ENCODE results near the gene TAB2. TPM values are rescaled to one million over a fixed set of nuclear protein-coding genes. Genes with fewer than 3 reads are reported as not detected.

TAB2 gene
- total and polyA plus RNA-seq, 7 donors, result 33.4 to 149 (median 100) TPM

DNA sequence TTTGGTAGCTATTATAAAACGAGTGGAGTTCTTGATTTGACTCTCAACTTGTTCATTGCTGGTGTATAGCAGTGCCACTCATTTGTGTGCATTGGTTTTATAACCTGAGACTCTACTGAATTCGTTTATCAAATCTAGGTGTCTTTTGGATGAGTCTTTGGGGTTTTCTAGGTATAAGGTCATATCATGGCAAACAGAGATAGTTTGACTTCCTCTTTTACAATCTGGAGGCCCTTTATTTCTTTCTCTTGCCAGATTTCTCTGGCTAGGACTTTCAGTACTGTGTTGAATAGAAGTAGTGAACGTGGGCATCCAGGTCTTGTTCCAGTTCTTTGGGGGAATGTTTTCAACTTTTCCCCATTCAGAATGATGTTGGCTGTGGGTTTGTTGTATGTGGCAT lies 121.3 kb downstream of the TAB2 start:
- Histone ChIP-seq H3K27me3 (no peaks in the 10 kb centered on the region), H3K36me3 (no peaks in the 10 kb centered on the region), H3K27ac (no peak overlapping the region), H3K9me3 (no peaks in the 10 kb centered on the region), H3K4me1 (peaks cover 0 to 10% (median 0%) of the 10 kb centered on the region in 4 donors), H3K4me3 (no peak overlapping the region)
- TF ChIP-seq EP300 (IDR thresholded peaks at IDR 0.05), result no peak
- TF ChIP-seq POLR2A (IDR thresholded peaks at IDR 0.05), result no peak
- no peak for TF ChIP-seq CTCF (IDR thresholded peaks at IDR 0.05)
- no peak for TF ChIP-seq POLR2AphosphoS5 (IDR thresholded peaks at IDR 0.05)
- intact Hi-C loops (cut with DNase I), result loop anchor here (10.0 kb wide), 1 partner anchor 864 kb away; no protein-coding TSS in a partner anchor
- no peak for DNase-seq
- WGBS, 2 donors, result 71 to 74% methylated on average over 3 of the region's 3 CpGs

DNA sequence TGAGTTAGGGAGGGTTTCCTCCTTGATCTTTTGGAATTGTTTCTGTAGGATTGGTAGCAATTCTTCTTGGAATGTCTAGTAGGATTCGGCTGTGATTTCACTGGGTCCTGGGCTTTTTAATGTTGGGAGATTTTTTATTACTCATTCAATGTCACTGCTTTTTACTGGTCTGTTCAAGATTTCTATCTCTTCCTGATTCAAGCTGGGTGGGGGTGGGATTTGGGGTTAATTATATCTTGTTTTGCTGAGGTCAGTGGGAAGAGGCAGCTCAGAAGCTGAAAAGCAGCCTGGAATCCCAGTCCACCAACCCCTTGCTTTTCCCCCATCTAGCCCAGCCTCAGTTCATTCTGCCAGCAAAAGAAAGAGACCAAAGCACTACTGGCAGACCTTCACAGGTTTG lies 122.1 kb downstream of the TAB2 start:
- Histone ChIP-seq H3K36me3 (no peaks in the 10 kb centered on the region), H3K9me3 (no peaks in the 10 kb centered on the region), H3K27me3 (no peaks in the 10 kb centered on the region), H3K4me1 (peaks cover 0 to 4% (median 0%) of the 10 kb centered on the region in 4 donors), H3K27ac (no peak overlapping the region), H3K4me3 (no peak overlapping the region)
- no peak for TF ChIP-seq POLR2A (IDR thresholded peaks at IDR 0.05)
- no peak for TF ChIP-seq POLR2AphosphoS5 (IDR thresholded peaks at IDR 0.05)
- no peak for TF ChIP-seq EP300 (IDR thresholded peaks at IDR 0.05)
- TF ChIP-seq CTCF (IDR thresholded peaks at IDR 0.05), result no peak
- WGBS, 2 donors, result 95 to 98% methylated on average over 1 of the region's 1 CpG
- no peak for DNase-seq
- intact Hi-C loops (cut with DNase I), result loop anchor here (10.0 kb wide), 1 partner anchor 865 kb away; no protein-coding TSS in a partner anchor

- Histone ChIP-seq H3K27ac (no peak overlapping the region), H3K4me1 (peaks cover 0 to 4% (median 0%) of the 10 kb centered on the region in 4 donors), H3K27me3 (no peaks in the 10 kb centered on the region), H3K4me3 (no peak overlapping the region), H3K9me3 (no peaks in the 10 kb centered on the region), H3K36me3 (no peaks in the 10 kb centered on the region)
- 81 to 84% methylated on average over 16 of the region's 16 CpGs for WGBS, 2 donors
- intact Hi-C loops (cut with DNase I), result no loop called here
- TF ChIP-seq POLR2A (IDR thresholded peaks at IDR 0.05) (no peak), CTCF (IDR thresholded peaks at IDR 0.05) (no peak), EP300 (IDR thresholded peaks at IDR 0.05) (no peak), POLR2AphosphoS5 (IDR thresholded peaks at IDR 0.05) (no peak)
- no peak for DNase-seq
Observed at GRCh38 chr6:149440735-149441671, 123.5 kb downstream of the TAB2 start.

DNA sequence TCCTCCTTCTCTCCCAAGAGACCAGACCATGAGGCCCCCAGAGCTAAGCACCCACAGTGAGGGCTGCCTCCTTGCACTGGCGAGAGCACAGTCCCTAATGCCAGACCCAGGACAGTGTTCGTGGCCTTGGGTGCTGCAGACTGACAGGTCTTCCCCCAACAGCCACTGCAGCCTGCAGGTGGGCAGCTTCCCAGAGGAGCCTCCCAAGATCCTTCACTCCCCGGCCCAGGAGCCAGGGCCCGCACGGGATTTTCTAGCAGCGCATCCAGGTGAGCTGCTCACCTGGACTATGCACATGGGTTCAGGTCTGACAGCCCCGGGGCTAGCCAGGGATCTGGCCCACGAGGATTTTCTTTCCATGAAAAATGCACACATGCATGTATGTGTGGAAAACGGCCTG lies 124.2 kb downstream of the TAB2 start:
- Histone ChIP-seq H3K27me3 (no peaks in the 10 kb centered on the region), H3K36me3 (no peaks in the 10 kb centered on the region), H3K9me3 (no peaks in the 10 kb centered on the region), H3K4me3 (no peak overlapping the region), H3K27ac (no peak overlapping the region), H3K4me1 (peaks cover 0 to 4% (median 0%) of the 10 kb centered on the region in 4 donors)
- 84 to 93% methylated on average over 9 of the region's 9 CpGs for WGBS, 2 donors
- DNase-seq, result peak; percentile 35
- TF ChIP-seq CTCF (IDR thresholded peaks at IDR 0.05) (no peak), EP300 (IDR thresholded peaks at IDR 0.05) (no peak), POLR2A (IDR thresholded peaks at IDR 0.05) (no peak), POLR2AphosphoS5 (IDR thresholded peaks at IDR 0.05) (no peak)
- intact Hi-C loops (cut with DNase I), result no loop called here
